ENCODE measurements around the gene CERT1.

- TF ChIP-seq CTCF (conservative IDR thresholded peaks at IDR 0.05) (no peak), EZH2 (IDR thresholded peaks at IDR 0.05; ENCODE audit: low read depth) (no peak)
Measured at GRCh38 chr5:75523275-75523674, 11.8 kb upstream of the CERT1 start.

Data from PC-9 (cell line).